ENCODE measurements around the gene DYNLT1.

GRCh38 chr6:158653577-158654354, 9.2 kb upstream of the DYNLT1 start:
- TF ChIP-seq POLR2AphosphoS5 (IDR thresholded peaks at IDR 0.05) (no peak), SMC3 (conservative IDR thresholded peaks at IDR 0.05; ENCODE audit: poor library complexity) (no peak), EZH2 (IDR thresholded peaks at IDR 0.05; ENCODE audit: borderline replicate concordance, insufficient read depth, low read length, poor library complexity, severe bottlenecking) (no peak), RAD21 (conservative IDR thresholded peaks at IDR 0.05) (no peak), MXI1 (conservative IDR thresholded peaks at IDR 0.05; ENCODE audit: poor library complexity, severe bottlenecking) (no peak), EP300 (conservative IDR thresholded peaks at IDR 0.05; ENCODE audit: poor library complexity, severe bottlenecking) (no peak), TAF1 (IDR thresholded peaks at IDR 0.05; ENCODE audit: low read depth) (no peak)
- TF ChIP-seq, protein P1, sequence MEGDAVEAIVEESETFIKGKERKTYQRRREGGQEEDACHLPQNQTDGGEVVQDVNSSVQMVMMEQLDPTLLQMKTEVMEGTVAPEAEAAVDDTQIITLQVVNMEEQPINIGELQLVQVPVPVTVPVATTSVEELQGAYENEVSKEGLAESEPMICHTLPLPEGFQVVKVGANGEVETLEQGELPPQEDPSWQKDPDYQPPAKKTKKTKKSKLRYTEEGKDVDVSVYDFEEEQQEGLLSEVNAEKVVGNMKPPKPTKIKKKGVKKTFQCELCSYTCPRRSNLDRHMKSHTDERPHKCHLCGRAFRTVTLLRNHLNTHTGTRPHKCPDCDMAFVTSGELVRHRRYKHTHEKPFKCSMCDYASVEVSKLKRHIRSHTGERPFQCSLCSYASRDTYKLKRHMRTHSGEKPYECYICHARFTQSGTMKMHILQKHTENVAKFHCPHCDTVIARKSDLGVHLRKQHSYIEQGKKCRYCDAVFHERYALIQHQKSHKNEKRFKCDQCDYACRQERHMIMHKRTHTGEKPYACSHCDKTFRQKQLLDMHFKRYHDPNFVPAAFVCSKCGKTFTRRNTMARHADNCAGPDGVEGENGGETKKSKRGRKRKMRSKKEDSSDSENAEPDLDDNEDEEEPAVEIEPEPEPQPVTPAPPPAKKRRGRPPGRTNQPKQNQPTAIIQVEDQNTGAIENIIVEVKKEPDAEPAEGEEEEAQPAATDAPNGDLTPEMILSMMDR (IDR thresholded peaks at IDR 0.05; ENCODE audit: poor library complexity, severe bottlenecking): no peak
- TF ChIP-seq, protein P2, sequence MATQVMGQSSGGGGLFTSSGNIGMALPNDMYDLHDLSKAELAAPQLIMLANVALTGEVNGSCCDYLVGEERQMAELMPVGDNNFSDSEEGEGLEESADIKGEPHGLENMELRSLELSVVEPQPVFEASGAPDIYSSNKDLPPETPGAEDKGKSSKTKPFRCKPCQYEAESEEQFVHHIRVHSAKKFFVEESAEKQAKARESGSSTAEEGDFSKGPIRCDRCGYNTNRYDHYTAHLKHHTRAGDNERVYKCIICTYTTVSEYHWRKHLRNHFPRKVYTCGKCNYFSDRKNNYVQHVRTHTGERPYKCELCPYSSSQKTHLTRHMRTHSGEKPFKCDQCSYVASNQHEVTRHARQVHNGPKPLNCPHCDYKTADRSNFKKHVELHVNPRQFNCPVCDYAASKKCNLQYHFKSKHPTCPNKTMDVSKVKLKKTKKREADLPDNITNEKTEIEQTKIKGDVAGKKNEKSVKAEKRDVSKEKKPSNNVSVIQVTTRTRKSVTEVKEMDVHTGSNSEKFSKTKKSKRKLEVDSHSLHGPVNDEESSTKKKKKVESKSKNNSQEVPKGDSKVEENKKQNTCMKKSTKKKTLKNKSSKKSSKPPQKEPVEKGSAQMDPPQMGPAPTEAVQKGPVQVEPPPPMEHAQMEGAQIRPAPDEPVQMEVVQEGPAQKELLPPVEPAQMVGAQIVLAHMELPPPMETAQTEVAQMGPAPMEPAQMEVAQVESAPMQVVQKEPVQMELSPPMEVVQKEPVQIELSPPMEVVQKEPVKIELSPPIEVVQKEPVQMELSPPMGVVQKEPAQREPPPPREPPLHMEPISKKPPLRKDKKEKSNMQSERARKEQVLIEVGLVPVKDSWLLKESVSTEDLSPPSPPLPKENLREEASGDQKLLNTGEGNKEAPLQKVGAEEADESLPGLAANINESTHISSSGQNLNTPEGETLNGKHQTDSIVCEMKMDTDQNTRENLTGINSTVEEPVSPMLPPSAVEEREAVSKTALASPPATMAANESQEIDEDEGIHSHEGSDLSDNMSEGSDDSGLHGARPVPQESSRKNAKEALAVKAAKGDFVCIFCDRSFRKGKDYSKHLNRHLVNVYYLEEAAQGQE (IDR thresholded peaks at IDR 0.05; ENCODE audit: borderline replicate concordance): no peak

Data from neural cell (in vitro differentiated cells).